ENCODE data around the gene SIM1.

GRCh38 chr6:100381111-100381510 lies 83.6 kb downstream of the SIM1 start:
- TF ChIP-seq, protein P1, sequence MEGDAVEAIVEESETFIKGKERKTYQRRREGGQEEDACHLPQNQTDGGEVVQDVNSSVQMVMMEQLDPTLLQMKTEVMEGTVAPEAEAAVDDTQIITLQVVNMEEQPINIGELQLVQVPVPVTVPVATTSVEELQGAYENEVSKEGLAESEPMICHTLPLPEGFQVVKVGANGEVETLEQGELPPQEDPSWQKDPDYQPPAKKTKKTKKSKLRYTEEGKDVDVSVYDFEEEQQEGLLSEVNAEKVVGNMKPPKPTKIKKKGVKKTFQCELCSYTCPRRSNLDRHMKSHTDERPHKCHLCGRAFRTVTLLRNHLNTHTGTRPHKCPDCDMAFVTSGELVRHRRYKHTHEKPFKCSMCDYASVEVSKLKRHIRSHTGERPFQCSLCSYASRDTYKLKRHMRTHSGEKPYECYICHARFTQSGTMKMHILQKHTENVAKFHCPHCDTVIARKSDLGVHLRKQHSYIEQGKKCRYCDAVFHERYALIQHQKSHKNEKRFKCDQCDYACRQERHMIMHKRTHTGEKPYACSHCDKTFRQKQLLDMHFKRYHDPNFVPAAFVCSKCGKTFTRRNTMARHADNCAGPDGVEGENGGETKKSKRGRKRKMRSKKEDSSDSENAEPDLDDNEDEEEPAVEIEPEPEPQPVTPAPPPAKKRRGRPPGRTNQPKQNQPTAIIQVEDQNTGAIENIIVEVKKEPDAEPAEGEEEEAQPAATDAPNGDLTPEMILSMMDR (IDR thresholded peaks at IDR 0.05; ENCODE audit: insufficient read depth, low read length) = no peak
- no peak for TF ChIP-seq POLR2AphosphoS5 (IDR thresholded peaks at IDR 0.05; ENCODE audit: low read depth)
- TF ChIP-seq, protein P2, sequence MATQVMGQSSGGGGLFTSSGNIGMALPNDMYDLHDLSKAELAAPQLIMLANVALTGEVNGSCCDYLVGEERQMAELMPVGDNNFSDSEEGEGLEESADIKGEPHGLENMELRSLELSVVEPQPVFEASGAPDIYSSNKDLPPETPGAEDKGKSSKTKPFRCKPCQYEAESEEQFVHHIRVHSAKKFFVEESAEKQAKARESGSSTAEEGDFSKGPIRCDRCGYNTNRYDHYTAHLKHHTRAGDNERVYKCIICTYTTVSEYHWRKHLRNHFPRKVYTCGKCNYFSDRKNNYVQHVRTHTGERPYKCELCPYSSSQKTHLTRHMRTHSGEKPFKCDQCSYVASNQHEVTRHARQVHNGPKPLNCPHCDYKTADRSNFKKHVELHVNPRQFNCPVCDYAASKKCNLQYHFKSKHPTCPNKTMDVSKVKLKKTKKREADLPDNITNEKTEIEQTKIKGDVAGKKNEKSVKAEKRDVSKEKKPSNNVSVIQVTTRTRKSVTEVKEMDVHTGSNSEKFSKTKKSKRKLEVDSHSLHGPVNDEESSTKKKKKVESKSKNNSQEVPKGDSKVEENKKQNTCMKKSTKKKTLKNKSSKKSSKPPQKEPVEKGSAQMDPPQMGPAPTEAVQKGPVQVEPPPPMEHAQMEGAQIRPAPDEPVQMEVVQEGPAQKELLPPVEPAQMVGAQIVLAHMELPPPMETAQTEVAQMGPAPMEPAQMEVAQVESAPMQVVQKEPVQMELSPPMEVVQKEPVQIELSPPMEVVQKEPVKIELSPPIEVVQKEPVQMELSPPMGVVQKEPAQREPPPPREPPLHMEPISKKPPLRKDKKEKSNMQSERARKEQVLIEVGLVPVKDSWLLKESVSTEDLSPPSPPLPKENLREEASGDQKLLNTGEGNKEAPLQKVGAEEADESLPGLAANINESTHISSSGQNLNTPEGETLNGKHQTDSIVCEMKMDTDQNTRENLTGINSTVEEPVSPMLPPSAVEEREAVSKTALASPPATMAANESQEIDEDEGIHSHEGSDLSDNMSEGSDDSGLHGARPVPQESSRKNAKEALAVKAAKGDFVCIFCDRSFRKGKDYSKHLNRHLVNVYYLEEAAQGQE (IDR thresholded peaks at IDR 0.05; ENCODE audit: insufficient replicate concordance, low read depth) = no peak

Data from HL-60 (cell line).